Ovary (tissue), 9 donors: Measurements from ENCODE around the gene SIAH3. TPM values are rescaled to one million over a fixed set of nuclear protein-coding genes. Genes with fewer than 3 reads are reported as not detected.

Experiments
- DNase-seq, 5 donors: peaks; one replicate each; pipeline ENCODE4 v3.0.0-alpha.2; 2019 to 2020
- H3K27ac ChIP-seq, 2 donors: fragments of 200-600 bp; one replicate each; pipeline versions ENCODE4 v1.5.1 to v1.8.0; 2019 to 2022
- H3K27me3 ChIP-seq: fragments of 200-600 bp; one replicate; pipeline ENCODE4 v1.8.0; 2022
- H3K36me3 ChIP-seq: fragments of 200-600 bp; sonication (generic); one replicate; pipeline ENCODE4 v1.5.1; 2019
- H3K4me1 ChIP-seq: one replicate; pipeline ENCODE4 v1.8.1; 2013; ENCODE audit warnings: mild to moderate bottlenecking, moderate library complexity; ENCODE audit not compliant: insufficient read depth
- H3K4me3 ChIP-seq: fragments of 200-600 bp; sonication (generic); one replicate; pipeline ENCODE4 v1.5.1; 2017
- H3K9me3 ChIP-seq, 2 donors: fragments of 200-600 bp in 1 of 2; sonication (generic) in 1 of 2; one replicate each; pipeline versions ENCODE4 v1.5.1 to v1.8.1; 2013 to 2019; ENCODE audit warnings: mild to moderate bottlenecking in 1 of 2, moderate library complexity in 1 of 2
- EP300 ChIP-seq: sonication (generic); formaldehyde crosslinking; IDR thresholded peaks from one replicate; pipeline ENCODE4 v1.6.1; 2017; ENCODE audit warnings: antibody characterized with exemption
- POLR2A ChIP-seq: fragments of 450-650 bp; IDR thresholded peaks from one replicate; pipeline ENCODE4 v1.6.1; 2017; ENCODE audit warnings: antibody characterized with exemption, mild to moderate bottlenecking, moderate library complexity
- WGBS, 3 donors: extraction: QIAGEN DNeasy Blood & Tissue Kit in 1 of 3; methylation state at CpG; one replicate each; pipeline versions ENCODE4 v1.1.5 to v1.1.7; 2013 to 2017; 5-methylcytosine and 5-hydroxymethylcytosine counted together
- intact Hi-C, 4 donors: fragments of 100-400 bp; cut with DNase I; formaldehyde crosslinking; loops; one replicate each; pipeline versions ENCODE4 v1.11.0 to v1.15.1; 2022 to 2023
- polyA plus RNA-seq, 2 donors: library from polyadenylated mRNA; stranded (reverse); fragments of 200-250 nt in 1 of 2; fragments of 350-450 nt in 1 of 2; fragmentation: Illumina TruSeq in 1 of 2; extraction: RNeasy Lipid Tissue Mini Kit (QIAGEN cat#74804) in 1 of 2; gene quantifications; one replicate each; pipeline ENCODE4 v1.2.3, GENCODE V29; 2013 to 2014
- total RNA-seq, 7 donors: library from RNA; depleted of rRNA in 2 of 7; stranded (reverse); fragments of >200 nt in 2 of 7; fragmentation: NEBNext Ultra II Directional in 3 of 7; extraction: Animal tissue kit (Norgen Biotek cat#: 25700) in 3 of 7; gene quantifications; one replicate each; pipeline versions ENCODE4 v1.1.0 to v1.2.4, GENCODE V29; 2016 to 2023
- TF ChIP-seq, protein P1 (sequence below), 3 donors: fragments of 450-650 bp in 2 of 3; fragments of 200-600 bp in 1 of 3; IDR thresholded peaks; one replicate each; pipeline versions ENCODE4 v1.5.1 to v1.8.0; 2016 to 2022; ENCODE audit warnings: antibody characterized with exemption in 3 of 3, mild to moderate bottlenecking in 1 of 3
- donor health status: DM: no; HTN: no; CAD: no; lungs with moderate emphysema.
- donor health status: DM: no; HTN: no; CAD: no.
- donor health status: Bipolar disorder and iron deficiency.
- donor health status: DM: yes; HTN: yes; CAD: no.
- donor health status: DM: no; HTN: no; CAD: no.
- donor health status: DM: yes; HTN: yes; CAD: no.

The SIAH3 gene
- total and polyA plus RNA-seq, 9 donors: 0.01 to 2.3 (median 0.24) TPM; not detected in 2

DNA sequence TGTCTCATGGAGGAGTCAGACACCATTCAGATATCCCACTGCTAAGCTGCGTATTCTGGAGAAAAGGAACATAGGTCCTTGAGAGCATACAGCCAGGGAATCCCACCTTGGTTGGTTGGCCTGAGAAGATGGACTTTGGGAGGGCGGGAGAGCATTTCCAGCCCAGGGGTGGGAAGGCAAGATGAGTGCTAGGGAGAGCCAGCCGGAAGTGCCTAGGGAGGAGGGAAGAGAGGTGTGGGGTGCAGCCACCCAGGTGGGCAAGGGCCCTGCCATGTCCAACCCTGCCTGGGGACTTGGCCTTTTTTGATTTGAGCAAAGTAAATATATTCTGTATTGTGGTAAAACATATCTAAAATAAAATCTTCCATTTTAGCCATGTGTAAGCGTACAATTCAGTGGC is 19.7 kb downstream of the SIAH3 start:
- 94 to 98% (median 95%) methylated on average over 4 of the region's 4 CpGs for WGBS, 3 donors
- no peaks in the 10 kb centered on the region for H3K9me3 ChIP-seq
- H3K4me1 ChIP-seq: peaks cover 1% of the 10 kb centered on the region
- H3K27ac ChIP-seq: no peak overlapping the region
- intact Hi-C loops: no loop called here
- H3K4me3 ChIP-seq: no peak overlapping the region
- H3K36me3 ChIP-seq: no peaks in the 10 kb centered on the region
- no peaks in the 10 kb centered on the region for H3K27me3 ChIP-seq
- DNase-seq: no peak
- TF ChIP-seq POLR2A (no peak), EP300 (no peak)
- TF ChIP-seq, protein P1, sequence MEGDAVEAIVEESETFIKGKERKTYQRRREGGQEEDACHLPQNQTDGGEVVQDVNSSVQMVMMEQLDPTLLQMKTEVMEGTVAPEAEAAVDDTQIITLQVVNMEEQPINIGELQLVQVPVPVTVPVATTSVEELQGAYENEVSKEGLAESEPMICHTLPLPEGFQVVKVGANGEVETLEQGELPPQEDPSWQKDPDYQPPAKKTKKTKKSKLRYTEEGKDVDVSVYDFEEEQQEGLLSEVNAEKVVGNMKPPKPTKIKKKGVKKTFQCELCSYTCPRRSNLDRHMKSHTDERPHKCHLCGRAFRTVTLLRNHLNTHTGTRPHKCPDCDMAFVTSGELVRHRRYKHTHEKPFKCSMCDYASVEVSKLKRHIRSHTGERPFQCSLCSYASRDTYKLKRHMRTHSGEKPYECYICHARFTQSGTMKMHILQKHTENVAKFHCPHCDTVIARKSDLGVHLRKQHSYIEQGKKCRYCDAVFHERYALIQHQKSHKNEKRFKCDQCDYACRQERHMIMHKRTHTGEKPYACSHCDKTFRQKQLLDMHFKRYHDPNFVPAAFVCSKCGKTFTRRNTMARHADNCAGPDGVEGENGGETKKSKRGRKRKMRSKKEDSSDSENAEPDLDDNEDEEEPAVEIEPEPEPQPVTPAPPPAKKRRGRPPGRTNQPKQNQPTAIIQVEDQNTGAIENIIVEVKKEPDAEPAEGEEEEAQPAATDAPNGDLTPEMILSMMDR (IDR thresholded peaks at IDR 0.05): no peak

DNA sequence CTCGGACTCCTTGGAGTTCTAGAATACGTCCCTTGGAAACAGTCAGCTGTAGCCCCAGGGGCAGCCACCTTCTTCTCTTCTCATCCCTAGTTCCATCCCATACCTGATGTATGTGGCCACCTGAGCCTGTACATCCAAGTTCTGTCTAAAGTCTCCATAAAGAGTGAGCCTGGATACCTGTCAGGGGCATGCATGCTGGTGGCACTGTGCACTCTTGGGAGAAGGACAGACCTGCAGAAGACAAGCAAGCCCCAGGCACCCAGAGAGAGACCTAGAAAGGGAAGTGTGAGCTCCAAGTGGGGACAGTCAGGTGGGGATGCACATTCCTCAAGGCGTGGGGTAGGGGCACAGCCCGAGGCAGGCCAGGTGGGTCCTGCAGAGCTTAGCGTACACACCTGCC is 21.4 kb downstream of the SIAH3 start:
- no peak for DNase-seq
- H3K27me3 ChIP-seq: no peaks in the 10 kb centered on the region
- H3K4me1 ChIP-seq: peaks cover 1% of the 10 kb centered on the region
- H3K9me3 ChIP-seq: no peaks in the 10 kb centered on the region
- no peak overlapping the region for H3K27ac ChIP-seq
- no peaks in the 10 kb centered on the region for H3K36me3 ChIP-seq
- WGBS, 3 donors: 80 to 93% (median 91%) methylated on average over 5 of the region's 5 CpGs
- TF ChIP-seq EP300: no peak
- TF ChIP-seq POLR2A: no peak
- TF ChIP-seq, protein P1 (IDR thresholded peaks at IDR 0.05): no peak
- H3K4me3 ChIP-seq: no peak overlapping the region
- intact Hi-C loops: no loop called here

DNA sequence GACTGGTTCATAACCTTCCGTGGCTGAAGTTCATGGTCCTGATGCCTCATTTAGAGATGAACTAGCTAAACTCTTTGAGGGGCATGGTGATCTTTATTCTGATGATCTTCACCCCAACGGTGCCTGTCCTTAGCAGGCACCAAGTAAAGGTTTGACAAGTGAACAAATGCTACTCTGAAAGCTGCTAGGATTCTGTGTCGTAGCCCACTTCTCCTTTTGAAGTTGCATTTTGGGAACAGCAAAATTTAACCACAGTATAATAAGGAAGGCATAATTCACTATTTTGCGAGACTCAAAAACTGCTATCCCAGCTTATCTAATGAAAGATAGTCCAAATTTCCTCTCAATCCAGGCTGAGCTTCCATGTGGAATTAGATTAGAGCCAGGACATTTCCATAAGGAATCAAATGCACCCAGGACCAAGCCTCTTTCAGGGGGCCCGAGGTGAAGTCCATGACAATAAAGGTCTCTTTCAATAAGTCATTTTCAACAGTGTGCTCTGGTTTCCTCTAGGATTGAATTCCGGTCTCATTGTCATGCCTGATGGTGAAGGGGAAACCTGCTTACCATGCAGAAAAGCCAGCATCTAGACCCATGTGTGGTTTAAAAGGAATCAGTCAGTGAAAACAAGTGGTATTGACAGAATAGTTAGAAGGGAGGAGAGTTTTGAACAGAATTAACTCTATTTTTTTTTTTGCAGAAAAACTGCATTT is 23.1 kb downstream of the SIAH3 start:
- 78 to 83% (median 82%) methylated on average over 6 of the region's 6 CpGs for WGBS, 3 donors
- DNase-seq: no peak
- TF ChIP-seq EP300 (no peak), POLR2A (no peak)
- TF ChIP-seq, protein P1 (IDR thresholded peaks at IDR 0.05): no peak
- Histone ChIP-seq H3K36me3 (no peaks in the 10 kb centered on the region), H3K4me1 (no peaks in the 10 kb centered on the region), H3K27me3 (no peaks in the 10 kb centered on the region), H3K4me3 (no peak overlapping the region), H3K27ac (no peak overlapping the region), H3K9me3 (no peaks in the 10 kb centered on the region)
- intact Hi-C loops: no loop called here

DNA sequence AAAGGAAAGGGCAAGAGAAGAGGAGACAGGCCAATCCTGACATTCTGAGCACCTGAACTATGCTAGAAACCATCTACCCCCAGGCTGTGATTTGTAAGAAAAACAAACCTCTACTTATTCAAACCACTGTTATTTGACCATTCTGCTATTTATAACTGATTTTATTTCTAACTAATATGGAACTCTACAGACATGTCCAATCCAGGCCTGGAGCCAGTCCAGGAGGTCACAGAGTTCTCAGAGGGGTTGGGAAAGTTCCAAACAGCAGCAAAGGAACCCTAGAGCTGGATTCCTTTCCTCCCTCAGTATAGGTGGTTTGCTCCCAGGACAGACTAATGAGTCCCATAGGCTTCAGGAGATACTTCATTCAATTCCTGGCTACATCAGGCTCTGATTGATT is 24.2 kb downstream of the SIAH3 start:
- Histone ChIP-seq H3K4me3 (no peak overlapping the region), H3K27me3 (no peaks in the 10 kb centered on the region), H3K4me1 (no peaks in the 10 kb centered on the region), H3K9me3 (no peaks in the 10 kb centered on the region), H3K36me3 (no peaks in the 10 kb centered on the region), H3K27ac (no peak overlapping the region)
- no peak for TF ChIP-seq EP300
- TF ChIP-seq, protein P1 (IDR thresholded peaks at IDR 0.05): no peak
- TF ChIP-seq POLR2A: no peak
- intact Hi-C loops: no loop called here
- no peak for DNase-seq
